DND-41 (cell line): Measurements from ENCODE around the gene VPS16.

Experiments used
- ATAC-seq: fragments of 200-7000 bp; cut with Tn5 transposase; 3 replicates; pipeline ENCODE4 v1.9.1; 2021; ENCODE audit warnings: low read depth; ENCODE audit not compliant: insufficient read depth
- DNase-seq: peaks from one replicate; pipeline ENCODE4 v3.0.0-alpha.2; 2020
- H2AFZ ChIP-seq: 2 replicates; pipeline ENCODE4 v1.6.0; 2012; ENCODE audit warnings: low read depth, low read length
- H3K27ac ChIP-seq: 2 replicates; pipeline ENCODE4 v1.5.1; 2012; ENCODE audit warnings: low read length, inconsistent platforms
- H3K27me3 ChIP-seq: fragments of 200-600 bp; sonication (generic); 2 replicates; pipeline ENCODE4 v1.6.0; 2012; ENCODE audit warnings: low read length, mild to moderate bottlenecking, inconsistent platforms; ENCODE audit not compliant: insufficient read depth, poor library complexity
- H3K36me3 ChIP-seq: 2 replicates; pipeline ENCODE4 v1.5.1; 2012; ENCODE audit warnings: low read length, inconsistent platforms; ENCODE audit not compliant: insufficient read depth
- H3K4me1 ChIP-seq: 2 replicates; pipeline ENCODE4 v1.5.1; 2012; ENCODE audit warnings: mild to moderate bottlenecking, low read length; ENCODE audit not compliant: insufficient read depth
- H3K4me2 ChIP-seq: 2 replicates; pipeline ENCODE4 v1.6.0; 2012; ENCODE audit warnings: mild to moderate bottlenecking, moderate library complexity, low read length, inconsistent platforms; ENCODE audit not compliant: insufficient read depth
- H3K4me3 ChIP-seq, 2 experiments: fragments of 200-600 bp in 1 of 2; shearing (Covaris generic) in 1 of 2; 2 replicates each; pipeline ENCODE4 v1.5.1; 2012 to 2016; ENCODE audit warnings: inconsistent platforms in 2 of 2, low read length in 2 of 2, mild to moderate bottlenecking in 2 of 2, low read depth in 1 of 2, moderate library complexity in 1 of 2
- H3K79me2 ChIP-seq: 2 replicates; pipeline ENCODE4 v1.6.0; 2012; ENCODE audit warnings: low read length, inconsistent platforms; ENCODE audit not compliant: insufficient read depth
- H3K9ac ChIP-seq: 2 replicates; pipeline ENCODE4 v1.6.0; 2012; ENCODE audit warnings: low read depth, mild to moderate bottlenecking, inconsistent platforms, low read length, moderate library complexity
- H3K9me3 ChIP-seq: 2 replicates; pipeline ENCODE4 v1.5.1; 2012; ENCODE audit warnings: low read length, moderate library complexity, mild to moderate bottlenecking, inconsistent platforms; ENCODE audit not compliant: insufficient read depth, severe bottlenecking
- H4K20me1 ChIP-seq: 2 replicates; pipeline ENCODE4 v1.6.0; 2012; ENCODE audit warnings: low read length; ENCODE audit not compliant: insufficient read depth
- EZH2 ChIP-seq: IDR thresholded peaks from 3 replicates; pipeline ENCODE4 v1.6.1; 2012; ENCODE audit warnings: borderline replicate concordance, low read depth, mild to moderate bottlenecking, moderate library complexity, low read length, inconsistent platforms; ENCODE audit not compliant: severe bottlenecking
- TF ChIP-seq, protein P1 (sequence below): IDR thresholded peaks from 2 replicates; pipeline ENCODE4 v1.5.1; 2012; ENCODE audit warnings: borderline replicate concordance, low read length, moderate library complexity, mild to moderate bottlenecking; ENCODE audit not compliant: poor library complexity, severe bottlenecking; ENCODE audit errors: extremely low read depth

VPS16 gene

DNA sequence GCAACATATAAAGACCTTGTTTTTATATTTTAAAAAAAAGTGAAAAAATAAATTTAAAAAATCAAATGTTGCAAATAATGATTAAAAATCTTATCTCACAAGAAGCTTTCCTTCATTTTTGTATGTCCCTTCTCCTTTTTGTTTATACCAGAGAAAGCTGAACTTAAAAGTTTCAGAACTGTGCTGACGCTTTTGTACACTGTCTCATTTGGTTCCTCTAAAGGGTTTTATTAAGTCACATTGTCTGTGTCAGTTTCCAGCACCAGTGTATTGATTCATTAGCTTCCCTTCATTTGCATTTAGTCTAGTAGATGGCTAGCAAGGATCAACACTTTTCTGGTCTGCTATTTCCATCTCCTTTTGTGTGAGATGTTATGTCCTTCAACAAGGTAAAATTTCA is 6.8 kb upstream of the VPS16 start:
- TF ChIP-seq EZH2: no peak
- TF ChIP-seq, protein P1, sequence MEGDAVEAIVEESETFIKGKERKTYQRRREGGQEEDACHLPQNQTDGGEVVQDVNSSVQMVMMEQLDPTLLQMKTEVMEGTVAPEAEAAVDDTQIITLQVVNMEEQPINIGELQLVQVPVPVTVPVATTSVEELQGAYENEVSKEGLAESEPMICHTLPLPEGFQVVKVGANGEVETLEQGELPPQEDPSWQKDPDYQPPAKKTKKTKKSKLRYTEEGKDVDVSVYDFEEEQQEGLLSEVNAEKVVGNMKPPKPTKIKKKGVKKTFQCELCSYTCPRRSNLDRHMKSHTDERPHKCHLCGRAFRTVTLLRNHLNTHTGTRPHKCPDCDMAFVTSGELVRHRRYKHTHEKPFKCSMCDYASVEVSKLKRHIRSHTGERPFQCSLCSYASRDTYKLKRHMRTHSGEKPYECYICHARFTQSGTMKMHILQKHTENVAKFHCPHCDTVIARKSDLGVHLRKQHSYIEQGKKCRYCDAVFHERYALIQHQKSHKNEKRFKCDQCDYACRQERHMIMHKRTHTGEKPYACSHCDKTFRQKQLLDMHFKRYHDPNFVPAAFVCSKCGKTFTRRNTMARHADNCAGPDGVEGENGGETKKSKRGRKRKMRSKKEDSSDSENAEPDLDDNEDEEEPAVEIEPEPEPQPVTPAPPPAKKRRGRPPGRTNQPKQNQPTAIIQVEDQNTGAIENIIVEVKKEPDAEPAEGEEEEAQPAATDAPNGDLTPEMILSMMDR: no peak
- H2AFZ ChIP-seq: no peak overlapping the region
- H3K9ac ChIP-seq: no peak overlapping the region
- no peak overlapping the region for H3K4me3 ChIP-seq
- no peaks in the 10 kb centered on the region for H3K79me2 ChIP-seq
- H3K4me1 ChIP-seq: no peaks in the 10 kb centered on the region
- H3K27ac ChIP-seq: no peak overlapping the region
- H3K27me3 ChIP-seq: peaks cover 18% of the 10 kb centered on the region
- ATAC-seq (no peak), DNase-seq (no peak)
- peaks cover 4% of the 10 kb centered on the region; the same call in 1 of the 2 replicates for H4K20me1 ChIP-seq
- no peak overlapping the region for H3K4me2 ChIP-seq
- H3K36me3 ChIP-seq: no peaks in the 10 kb centered on the region
- H3K9me3 ChIP-seq: no peaks in the 10 kb centered on the region

DNA sequence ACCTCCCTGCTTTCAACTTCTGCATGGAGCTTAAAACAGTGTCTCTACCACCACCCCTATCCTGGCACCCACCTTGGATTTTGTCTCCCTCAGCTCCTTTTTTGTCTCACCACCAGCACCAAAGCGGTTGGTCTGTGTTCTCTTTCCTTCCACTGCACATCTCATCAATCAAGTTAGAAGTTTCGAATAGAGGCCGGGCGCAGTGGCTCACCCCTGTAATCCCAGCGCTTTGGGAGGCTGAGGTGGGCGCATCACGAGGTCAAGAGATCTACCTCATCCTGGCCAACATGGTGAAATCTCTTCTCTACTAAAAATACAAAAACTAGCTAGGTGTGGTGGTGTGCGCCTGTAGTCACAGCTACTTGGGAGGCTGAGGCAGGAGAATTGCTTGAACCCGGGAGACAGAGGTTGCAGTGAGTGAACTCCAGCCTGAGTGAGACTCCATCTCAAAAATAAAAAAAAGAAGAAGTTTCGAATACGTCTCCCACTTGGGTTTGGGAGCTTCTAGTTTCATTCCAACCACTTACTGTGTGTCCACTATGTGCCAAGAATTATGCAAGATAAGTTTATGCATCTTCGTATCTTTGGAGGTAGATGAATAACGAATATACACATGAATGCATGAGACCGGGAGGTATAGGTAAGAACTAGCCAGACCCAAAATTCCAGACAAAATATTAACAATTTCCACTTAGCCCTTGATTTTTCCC is 6.0 kb upstream of the VPS16 start:
- Histone ChIP-seq H4K20me1 (peaks cover 4% of the 10 kb centered on the region; the same call in 1 of the 2 replicates), H3K36me3 (no peaks in the 10 kb centered on the region), H3K27ac (no peak overlapping the region), H2AFZ (no peak overlapping the region), H3K4me1 (peaks cover 2% of the 10 kb centered on the region; the same call in 1 of the 2 replicates), H3K4me3 (no peak overlapping the region), H3K27me3 (peaks cover 15% of the 10 kb centered on the region), H3K9ac (no peak overlapping the region), H3K79me2 (no peaks in the 10 kb centered on the region), H3K4me2 (no peak overlapping the region), H3K9me3 (no peaks in the 10 kb centered on the region)
- no peak for ATAC-seq
- DNase-seq: no peak
- TF ChIP-seq, protein P1: no peak
- TF ChIP-seq EZH2: no peak

DNA sequence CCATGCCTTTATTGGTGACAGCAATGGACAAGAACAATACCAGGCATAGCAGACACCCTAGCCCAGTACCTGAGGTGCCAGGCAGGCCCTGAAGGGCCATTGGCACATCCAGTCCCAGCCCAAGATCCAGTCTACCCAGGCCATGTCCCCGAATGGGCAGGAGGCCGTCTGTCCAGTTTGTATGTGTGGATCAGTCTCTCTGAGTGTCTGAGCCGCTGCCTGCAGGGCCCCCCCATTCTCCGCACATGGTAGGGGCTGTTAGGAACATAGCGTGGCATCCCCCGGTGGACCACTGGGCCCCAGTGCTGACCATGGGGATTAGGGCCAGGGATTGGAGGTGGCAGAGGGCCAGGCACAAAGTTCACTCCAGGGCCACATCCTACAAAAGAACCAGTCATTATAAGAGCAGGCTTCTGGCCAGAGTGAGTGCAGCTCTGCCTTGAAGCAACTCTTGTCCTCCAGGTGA is 5.2 kb upstream of the VPS16 start:
- H3K36me3 ChIP-seq: no peaks in the 10 kb centered on the region
- no peak overlapping the region for H3K27ac ChIP-seq
- peaks cover 12% of the 10 kb centered on the region for H3K27me3 ChIP-seq
- ATAC-seq: no peak
- no peak overlapping the region for H3K4me3 ChIP-seq
- TF ChIP-seq, protein P1: no peak
- no peak for TF ChIP-seq EZH2
- no peaks in the 10 kb centered on the region for H3K9me3 ChIP-seq
- H3K4me1 ChIP-seq: peaks cover 10% of the 10 kb centered on the region
- H3K4me2 ChIP-seq: no peak overlapping the region
- no peak overlapping the region for H3K9ac ChIP-seq
- no peak overlapping the region for H2AFZ ChIP-seq
- H3K79me2 ChIP-seq: no peaks in the 10 kb centered on the region
- no peaks in the 10 kb centered on the region for H4K20me1 ChIP-seq
- no peak for DNase-seq
